Uterus (tissue), 2 donors: ENCODE data around the gene TIMM22.

Source experiments
- POLR2A ChIP-seq, 2 donors: fragments of 450-650 bp; IDR thresholded peaks; one replicate each; pipeline ENCODE4 v1.6.1; 2016; ENCODE audit warnings: antibody characterized with exemption in 2 of 2, mild to moderate bottlenecking in 1 of 2, moderate library complexity in 1 of 2
- TF ChIP-seq, protein P1 (sequence below), 4 experiments: fragments of 200-600 bp in 2 of 4; fragments of 450-650 bp in 2 of 4; sonication (generic) in 2 of 4; IDR thresholded peaks; one replicate each; pipeline ENCODE4 v1.5.1; 2016 to 2019; ENCODE audit warnings: antibody characterized with exemption in 4 of 4, mild to moderate bottlenecking in 2 of 4, moderate library complexity in 1 of 4

DNA sequence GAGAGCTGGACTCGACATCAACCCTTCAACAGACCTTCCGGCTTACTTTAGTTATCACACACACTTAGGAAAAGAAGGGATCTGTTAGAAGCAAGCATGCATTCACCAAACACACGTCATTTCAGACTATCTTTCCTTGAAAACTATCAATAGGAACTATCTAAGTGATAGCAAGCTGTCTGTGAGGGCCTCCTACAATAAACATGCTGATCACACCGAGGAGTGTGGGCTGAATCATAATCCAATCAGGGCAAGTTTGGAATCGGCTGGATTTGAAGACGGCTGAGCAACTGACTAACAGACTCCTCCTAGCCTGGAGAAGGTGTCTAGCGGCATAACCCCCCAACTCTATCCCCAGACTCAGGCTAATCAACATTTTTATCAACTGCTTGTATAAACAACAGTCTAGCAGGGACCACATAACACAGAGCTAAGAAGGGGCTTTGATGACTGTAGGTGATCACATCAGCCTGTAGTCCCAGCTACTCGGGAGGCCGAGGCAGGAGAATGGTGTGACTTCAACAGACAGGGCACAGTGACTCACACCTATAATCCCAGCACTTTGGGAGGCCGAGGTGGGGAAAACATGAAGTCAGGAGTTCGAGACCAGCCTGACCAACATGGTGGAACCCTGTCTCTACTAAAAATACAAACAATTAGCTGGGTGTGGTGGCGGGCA is 31.5 kb upstream of the TIMM22 start:
- TF ChIP-seq, protein P1, sequence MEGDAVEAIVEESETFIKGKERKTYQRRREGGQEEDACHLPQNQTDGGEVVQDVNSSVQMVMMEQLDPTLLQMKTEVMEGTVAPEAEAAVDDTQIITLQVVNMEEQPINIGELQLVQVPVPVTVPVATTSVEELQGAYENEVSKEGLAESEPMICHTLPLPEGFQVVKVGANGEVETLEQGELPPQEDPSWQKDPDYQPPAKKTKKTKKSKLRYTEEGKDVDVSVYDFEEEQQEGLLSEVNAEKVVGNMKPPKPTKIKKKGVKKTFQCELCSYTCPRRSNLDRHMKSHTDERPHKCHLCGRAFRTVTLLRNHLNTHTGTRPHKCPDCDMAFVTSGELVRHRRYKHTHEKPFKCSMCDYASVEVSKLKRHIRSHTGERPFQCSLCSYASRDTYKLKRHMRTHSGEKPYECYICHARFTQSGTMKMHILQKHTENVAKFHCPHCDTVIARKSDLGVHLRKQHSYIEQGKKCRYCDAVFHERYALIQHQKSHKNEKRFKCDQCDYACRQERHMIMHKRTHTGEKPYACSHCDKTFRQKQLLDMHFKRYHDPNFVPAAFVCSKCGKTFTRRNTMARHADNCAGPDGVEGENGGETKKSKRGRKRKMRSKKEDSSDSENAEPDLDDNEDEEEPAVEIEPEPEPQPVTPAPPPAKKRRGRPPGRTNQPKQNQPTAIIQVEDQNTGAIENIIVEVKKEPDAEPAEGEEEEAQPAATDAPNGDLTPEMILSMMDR (IDR thresholded peaks at IDR 0.05), result no peak
- no peak for TF ChIP-seq POLR2A (IDR thresholded peaks at IDR 0.05)
